Measurements from ENCODE around the gene SCAP. TPM values are rescaled to one million over a fixed set of nuclear protein-coding genes. Genes with fewer than 3 reads are reported as not detected.

Gene SCAP
- total and polyA plus RNA-seq, 2 of the 13 experiments (the other 11 are each of a cell fraction or from before 2014, with no cell fraction given) = 40.4 to 53.3 TPM

DNA sequence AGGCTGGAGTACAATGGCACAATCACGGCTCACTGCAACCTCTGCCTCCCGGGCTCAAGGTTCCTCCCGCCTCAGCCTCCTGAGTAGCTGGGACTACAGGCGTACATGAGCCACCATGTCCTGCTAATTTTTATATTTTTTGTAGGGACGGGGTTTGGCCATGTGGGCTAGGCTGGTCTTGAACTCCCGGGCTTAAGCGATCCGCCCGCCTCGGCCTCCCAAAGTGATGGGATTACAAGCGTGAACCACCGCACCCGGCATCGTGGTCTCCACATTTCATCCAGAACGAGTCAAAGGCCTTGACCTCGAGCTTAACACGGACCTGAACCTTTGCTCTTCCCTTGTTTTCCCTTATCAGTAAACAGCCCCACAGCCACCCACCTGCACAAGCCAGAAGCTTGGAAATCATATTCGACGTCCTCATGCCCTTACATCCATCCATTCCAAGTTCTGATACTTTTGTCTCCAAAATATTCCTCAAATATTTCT lies 96.3 kb downstream of the SCAP start (continued):
- TF ChIP-seq, protein P1, sequence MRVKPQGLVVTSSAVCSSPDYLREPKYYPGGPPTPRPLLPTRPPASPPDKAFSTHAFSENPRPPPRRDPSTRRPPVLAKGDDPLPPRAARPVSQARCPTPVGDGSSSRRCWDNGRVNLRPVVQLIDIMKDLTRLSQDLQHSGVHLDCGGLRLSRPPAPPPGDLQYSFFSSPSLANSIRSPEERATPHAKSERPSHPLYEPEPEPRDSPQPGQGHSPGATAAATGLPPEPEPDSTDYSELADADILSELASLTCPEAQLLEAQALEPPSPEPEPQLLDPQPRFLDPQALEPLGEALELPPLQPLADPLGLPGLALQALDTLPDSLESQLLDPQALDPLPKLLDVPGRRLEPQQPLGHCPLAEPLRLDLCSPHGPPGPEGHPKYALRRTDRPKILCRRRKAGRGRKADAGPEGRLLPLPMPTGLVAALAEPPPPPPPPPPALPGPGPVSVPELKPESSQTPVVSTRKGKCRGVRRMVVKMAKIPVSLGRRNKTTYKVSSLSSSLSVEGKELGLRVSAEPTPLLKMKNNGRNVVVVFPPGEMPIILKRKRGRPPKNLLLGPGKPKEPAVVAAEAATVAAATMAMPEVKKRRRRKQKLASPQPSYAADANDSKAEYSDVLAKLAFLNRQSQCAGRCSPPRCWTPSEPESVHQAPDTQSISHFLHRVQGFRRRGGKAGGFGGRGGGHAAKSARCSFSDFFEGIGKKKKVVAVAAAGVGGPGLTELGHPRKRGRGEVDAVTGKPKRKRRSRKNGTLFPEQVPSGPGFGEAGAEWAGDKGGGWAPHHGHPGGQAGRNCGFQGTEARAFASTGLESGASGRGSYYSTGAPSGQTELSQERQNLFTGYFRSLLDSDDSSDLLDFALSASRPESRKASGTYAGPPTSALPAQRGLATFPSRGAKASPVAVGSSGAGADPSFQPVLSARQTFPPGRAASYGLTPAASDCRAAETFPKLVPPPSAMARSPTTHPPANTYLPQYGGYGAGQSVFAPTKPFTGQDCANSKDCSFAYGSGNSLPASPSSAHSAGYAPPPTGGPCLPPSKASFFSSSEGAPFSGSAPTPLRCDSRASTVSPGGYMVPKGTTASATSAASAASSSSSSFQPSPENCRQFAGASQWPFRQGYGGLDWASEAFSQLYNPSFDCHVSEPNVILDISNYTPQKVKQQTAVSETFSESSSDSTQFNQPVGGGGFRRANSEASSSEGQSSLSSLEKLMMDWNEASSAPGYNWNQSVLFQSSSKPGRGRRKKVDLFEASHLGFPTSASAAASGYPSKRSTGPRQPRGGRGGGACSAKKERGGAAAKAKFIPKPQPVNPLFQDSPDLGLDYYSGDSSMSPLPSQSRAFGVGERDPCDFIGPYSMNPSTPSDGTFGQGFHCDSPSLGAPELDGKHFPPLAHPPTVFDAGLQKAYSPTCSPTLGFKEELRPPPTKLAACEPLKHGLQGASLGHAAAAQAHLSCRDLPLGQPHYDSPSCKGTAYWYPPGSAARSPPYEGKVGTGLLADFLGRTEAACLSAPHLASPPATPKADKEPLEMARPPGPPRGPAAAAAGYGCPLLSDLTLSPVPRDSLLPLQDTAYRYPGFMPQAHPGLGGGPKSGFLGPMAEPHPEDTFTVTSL (CRISPR knock-in tag; IDR thresholded peaks at IDR 0.05; ENCODE audit: borderline replicate concordance) = no peak; the same call in 1 of the 2 replicates
- TF ChIP-seq NFYC (CRISPR knock-in tag; IDR thresholded peaks at IDR 0.05) (no peak), RFX1 (IDR thresholded peaks at IDR 0.05) (no peak), SMC3 (IDR thresholded peaks at IDR 0.05; ENCODE audit: low read length) (no peak), ZNF414 (CRISPR knock-in tag; IDR thresholded peaks at IDR 0.05) (peak; percentile 82; the same call in 1 of the 2 replicates), TARDBP (CRISPR knock-in tag; IDR thresholded peaks at IDR 0.05) (no peak; the same call in 1 of the 2 replicates), DMAP1 (CRISPR knock-in tag; IDR thresholded peaks at IDR 0.05) (peak; percentile 85), ZNF564 (CRISPR knock-in tag; IDR thresholded peaks at IDR 0.05) (0 out of 2 replicates have a peak, but pooled peaks have one; percentile 67), DMTF1 (CRISPR knock-in tag; IDR thresholded peaks at IDR 0.05) (no peak), SALL2 (CRISPR knock-in tag; IDR thresholded peaks at IDR 0.05) (no peak), GATA4 (IDR thresholded peaks at IDR 0.05; ENCODE audit: borderline replicate concordance, low read depth) (0 out of 2 replicates have a peak, but pooled peaks have one; percentile 20), KLF6 (CRISPR knock-in tag; IDR thresholded peaks at IDR 0.05) (peak; percentile 74; the same call in 1 of the 2 replicates), ZSCAN31 (CRISPR knock-in tag; IDR thresholded peaks at IDR 0.05; ENCODE audit: low read depth) (peak; percentile 88; the same call in 1 of the 2 replicates), ZNF678 (CRISPR knock-in tag; IDR thresholded peaks at IDR 0.05) (no peak), ZNF710 (CRISPR knock-in tag; IDR thresholded peaks at IDR 0.05; ENCODE audit: borderline replicate concordance) (peak; percentile 67; the same call in 1 of the 2 replicates)
- TF ChIP-seq, protein P2, sequence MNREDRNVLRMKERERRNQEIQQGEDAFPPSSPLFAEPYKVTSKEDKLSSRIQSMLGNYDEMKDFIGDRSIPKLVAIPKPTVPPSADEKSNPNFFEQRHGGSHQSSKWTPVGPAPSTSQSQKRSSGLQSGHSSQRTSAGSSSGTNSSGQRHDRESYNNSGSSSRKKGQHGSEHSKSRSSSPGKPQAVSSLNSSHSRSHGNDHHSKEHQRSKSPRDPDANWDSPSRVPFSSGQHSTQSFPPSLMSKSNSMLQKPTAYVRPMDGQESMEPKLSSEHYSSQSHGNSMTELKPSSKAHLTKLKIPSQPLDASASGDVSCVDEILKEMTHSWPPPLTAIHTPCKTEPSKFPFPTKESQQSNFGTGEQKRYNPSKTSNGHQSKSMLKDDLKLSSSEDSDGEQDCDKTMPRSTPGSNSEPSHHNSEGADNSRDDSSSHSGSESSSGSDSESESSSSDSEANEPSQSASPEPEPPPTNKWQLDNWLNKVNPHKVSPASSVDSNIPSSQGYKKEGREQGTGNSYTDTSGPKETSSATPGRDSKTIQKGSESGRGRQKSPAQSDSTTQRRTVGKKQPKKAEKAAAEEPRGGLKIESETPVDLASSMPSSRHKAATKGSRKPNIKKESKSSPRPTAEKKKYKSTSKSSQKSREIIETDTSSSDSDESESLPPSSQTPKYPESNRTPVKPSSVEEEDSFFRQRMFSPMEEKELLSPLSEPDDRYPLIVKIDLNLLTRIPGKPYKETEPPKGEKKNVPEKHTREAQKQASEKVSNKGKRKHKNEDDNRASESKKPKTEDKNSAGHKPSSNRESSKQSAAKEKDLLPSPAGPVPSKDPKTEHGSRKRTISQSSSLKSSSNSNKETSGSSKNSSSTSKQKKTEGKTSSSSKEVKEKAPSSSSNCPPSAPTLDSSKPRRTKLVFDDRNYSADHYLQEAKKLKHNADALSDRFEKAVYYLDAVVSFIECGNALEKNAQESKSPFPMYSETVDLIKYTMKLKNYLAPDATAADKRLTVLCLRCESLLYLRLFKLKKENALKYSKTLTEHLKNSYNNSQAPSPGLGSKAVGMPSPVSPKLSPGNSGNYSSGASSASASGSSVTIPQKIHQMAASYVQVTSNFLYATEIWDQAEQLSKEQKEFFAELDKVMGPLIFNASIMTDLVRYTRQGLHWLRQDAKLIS (CRISPR knock-in tag; IDR thresholded peaks at IDR 0.05) = no peak

All from HepG2 (cell line).